Measurements from ENCODE around the gene EMD.
"Not testable (repeated sequence)": the region's sequence is repeated elsewhere in the genome, so short reads cannot be mapped to it uniquely, and the experiment has no call there.

The EMD gene

DNA sequence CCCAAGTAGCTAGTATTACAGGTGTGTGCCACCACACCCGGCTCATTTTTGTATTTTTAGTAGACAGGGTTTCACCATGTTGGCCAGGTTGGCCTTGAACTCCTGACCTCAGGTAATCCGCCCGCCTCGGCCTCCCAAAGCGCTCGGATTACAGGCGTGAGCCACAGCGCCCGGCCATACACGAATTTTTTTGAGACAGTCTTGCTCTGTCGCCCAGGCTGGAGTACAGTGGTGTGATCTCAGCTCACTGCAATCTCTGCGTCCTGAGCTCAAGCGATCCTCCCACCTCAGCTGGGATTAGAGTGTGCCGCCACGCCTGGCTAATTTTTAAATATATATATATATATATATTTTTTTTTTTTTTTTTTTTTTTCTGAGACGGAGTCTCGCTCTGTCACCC, 17.3 kb downstream of the EMD start:
- DNase-seq (ENCODE audit: low spot score): not testable (repeated sequence)

- peak; percentile 61 for DNase-seq (ENCODE audit: low spot score)
These were observed 18.1 kb downstream of the EMD start for GRCh38 chrX:154396973-154397887.

- peak; percentile 95 for DNase-seq (ENCODE audit: low spot score)
These were observed 19.0 kb downstream of the EMD start, which contains the start of gene RPL10 for GRCh38 chrX:154397888-154398667. TSS of gene RPL10 (plus strand) at chrX:154398377. CDS start at chrX:154398520, 143 bp downstream.

DNA sequence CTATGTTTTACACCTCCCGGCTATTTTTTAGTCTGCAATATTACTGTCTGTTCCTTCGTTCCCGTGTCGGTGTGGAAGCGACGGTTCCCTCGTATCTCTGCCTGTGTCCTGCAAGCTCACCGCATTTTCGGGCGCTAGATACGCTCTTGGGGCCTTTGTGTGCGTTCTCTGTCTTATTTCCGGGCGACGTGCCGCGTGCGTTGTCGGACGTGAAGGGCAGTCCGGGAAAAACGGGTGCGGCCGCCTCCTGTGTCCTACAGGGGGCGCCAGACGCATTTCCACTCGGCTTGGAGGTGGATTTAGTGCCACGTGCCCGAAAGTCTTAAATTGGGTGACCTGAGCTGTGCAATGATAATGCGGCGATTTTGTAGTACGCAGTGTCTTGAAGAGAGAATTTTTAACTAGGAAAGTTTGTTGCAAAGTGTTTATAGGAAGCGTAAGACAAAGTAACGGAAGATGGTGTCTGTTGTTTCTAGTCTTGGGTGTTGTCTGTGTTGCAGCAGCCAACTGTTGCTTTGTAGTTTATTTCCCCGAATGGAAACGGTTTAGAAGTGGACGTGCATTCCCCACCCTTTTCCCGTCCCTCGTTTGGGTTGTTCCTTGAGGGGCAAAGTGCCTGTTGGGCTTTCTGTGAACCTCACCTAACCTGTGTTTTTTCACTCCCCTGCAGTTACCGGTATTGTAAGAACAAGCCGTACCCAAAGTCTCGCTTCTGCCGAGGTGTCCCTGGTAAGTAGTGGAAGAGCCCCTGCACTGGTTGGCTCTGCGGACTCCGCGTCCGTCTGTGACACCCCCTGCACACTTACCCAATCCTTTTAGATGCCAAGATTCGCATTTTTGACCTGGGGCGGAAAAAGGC, 19.8 kb downstream of the EMD start:
- DNase-seq (ENCODE audit: low spot score): peak; percentile 43

- no peak for DNase-seq (ENCODE audit: low spot score)
These were observed 20.7 kb downstream of the EMD start for GRCh38 chrX:154399527-154400368.

GRCh38 chrX:154400369-154400817, 21.3 kb downstream of the EMD start:
- not testable (repeated sequence) for DNase-seq (ENCODE audit: low spot score)

GRCh38 chrX:154401045-154401799, 22.1 kb downstream of the EMD start:
- DNase-seq (ENCODE audit: low spot score): no peak

DNA sequence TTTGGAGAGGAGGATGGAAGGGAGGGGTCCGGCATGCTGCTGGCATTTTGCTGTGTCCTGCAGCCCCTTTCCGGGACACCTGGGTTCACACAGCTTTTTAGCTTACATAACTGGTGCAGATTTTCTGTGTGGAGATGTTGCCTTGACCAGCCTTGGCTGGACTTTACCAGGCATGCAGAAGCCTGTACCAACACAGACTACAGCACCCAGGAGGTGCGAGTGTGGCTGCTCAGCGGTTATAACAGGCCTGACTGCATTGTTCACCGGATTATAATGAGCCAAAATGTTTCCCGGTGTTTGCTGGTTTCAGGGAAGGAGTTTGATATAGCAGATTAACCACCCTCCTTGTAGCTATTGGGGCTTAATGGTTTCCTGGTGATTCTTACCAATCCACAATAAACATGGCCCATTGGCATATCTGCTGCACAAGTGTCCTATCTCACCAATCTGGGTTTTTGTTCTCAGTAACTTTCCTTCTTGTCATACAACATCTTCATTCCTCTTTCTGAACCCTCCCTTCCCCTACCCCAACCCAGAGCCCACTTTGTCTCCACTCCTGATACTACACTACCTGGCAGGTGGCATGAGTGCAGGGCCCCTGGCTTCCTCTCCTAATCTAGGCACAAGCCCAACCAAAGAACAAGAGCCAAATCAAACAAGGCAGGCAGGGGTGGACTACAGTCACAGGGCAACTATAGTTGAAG, 23.0 kb downstream of the EMD start:
- DNase-seq (ENCODE audit: low spot score): no peak

GRCh38 chrX:154402622-154403127, 23.6 kb downstream of the EMD start:
- no peak for DNase-seq (ENCODE audit: low spot score)

- no peak for DNase-seq (ENCODE audit: low spot score)
These were observed 24.1 kb downstream of the EMD start for GRCh38 chrX:154403192-154403591.

- DNase-seq (ENCODE audit: low spot score): no peak
These were observed 24.8 kb downstream of the EMD start for GRCh38 chrX:154403858-154404257.

DNA sequence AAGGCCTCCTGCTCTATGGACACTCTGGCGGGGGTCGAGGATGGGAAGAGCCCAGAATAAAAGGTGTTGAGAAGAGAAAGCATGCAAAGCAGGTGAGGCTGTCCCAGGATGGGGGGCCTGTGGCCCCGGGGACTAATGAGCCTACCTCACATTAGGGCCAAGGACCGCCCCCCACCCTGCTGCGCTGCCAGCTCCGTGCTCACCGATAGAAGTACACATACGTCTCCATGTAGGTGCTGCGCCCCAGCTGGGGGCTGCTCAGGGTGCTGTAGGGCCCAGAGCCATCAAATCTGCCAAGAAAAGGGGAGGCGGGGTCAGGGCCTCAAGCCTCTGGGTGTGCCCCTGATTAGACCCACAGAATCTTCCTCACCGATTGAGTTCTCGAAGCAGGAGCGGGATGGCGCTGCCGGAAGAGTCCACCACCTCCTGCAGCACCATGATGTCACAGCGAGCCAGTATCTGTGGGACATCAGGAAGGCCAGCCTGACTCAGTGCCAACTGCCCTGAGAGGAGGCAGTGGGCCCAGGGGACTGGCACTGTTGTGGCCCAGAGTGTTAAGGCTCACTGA, 25.6 kb downstream of the EMD start:
- DNase-seq (ENCODE audit: low spot score): no peak

DNA sequence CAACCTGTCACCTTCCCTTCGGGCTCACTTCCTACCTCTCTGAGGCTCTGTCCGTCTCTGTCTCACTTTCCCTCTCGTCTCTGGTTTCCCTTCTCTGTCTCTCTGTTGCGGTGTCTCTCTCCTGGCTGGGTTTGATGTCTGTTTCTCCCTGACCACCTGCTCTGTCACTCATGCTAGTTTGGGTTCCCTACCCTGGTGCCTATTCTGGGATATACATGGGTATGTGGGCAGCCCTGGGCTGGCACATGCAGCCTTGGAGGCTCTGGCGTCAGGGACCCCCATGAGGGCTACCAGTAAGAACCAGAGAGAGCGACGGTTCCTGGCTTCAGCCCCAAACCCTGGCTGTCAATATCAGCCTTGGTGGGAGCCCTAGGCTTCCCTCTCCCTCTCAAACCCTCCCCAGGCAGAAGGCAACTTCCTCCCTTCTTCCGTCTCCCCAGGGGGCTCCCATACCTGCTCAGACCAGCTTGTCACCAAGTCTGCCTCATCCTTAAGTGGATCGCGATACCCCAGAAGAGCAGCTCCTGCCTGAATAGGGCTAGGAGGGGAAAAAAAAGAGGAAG, 29.6 kb downstream of the EMD start:
- no peak for DNase-seq (ENCODE audit: low spot score)

GRCh38 chrX:154409222-154409871, 30.3 kb downstream of the EMD start, which contains the start of gene DNASE1L1:
TSS of gene DNASE1L1 (minus strand) at chrX:154409254. CDS start at chrX:154405568, 3,686 bp downstream.
- peak; percentile 76 for DNase-seq (ENCODE audit: low spot score)

GRCh38 chrX:154411981-154412340, 32.9 kb downstream of the EMD start:
- DNase-seq (ENCODE audit: low spot score): peak; percentile 58

DNA sequence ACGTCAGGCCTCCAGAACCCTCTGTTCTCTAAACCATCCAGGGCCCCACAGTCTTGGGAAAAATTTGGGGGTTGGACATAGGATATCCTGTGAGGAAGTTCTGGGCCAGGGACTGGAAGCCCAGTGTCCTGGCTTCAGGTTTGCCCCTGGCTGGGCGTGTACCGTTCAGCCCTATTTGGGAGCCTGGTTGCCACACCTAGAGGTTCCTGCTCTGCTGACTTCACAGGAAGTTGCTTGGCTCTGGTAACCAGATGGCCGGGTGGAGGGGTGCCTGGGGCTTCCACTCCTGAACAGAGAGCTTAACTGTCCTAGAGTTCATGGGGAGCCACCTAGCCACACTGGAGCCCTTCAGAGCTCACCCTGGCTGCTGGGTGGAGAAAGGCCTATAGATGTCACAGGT, 33.4 kb downstream of the EMD start:
- DNase-seq (ENCODE audit: low spot score): no peak

DNA sequence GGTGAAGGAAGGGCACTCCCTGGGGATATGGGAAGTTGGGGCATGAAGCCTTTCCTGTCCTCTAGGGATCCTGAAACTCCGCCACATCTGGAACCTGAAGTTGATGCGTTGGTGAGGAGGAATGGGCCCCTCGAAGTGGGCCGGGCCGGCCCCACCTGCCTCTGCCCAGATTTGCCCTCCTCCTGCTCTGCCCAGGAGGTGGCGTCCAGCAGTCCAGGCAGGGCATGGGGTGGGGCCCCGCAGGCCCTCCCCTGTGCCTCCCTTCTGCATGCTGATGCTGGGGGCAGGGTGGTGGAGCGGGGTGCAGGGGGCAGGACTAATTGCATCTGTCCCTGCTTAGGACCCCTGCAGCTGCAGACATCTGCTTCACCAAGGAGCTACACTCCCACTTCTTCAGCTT, 34.0 kb downstream of the EMD start:
- DNase-seq (ENCODE audit: low spot score): no peak

GRCh38 chrX:154417157-154417556, 38.1 kb downstream of the EMD start:
- no peak for DNase-seq (ENCODE audit: low spot score)
